A549 (cell line): ENCODE measurements around the gene SOX15. TPM values are rescaled to one million over a fixed set of nuclear protein-coding genes. Genes with fewer than 3 reads are reported as not detected.

Source experiments
- ATAC-seq, 2 experiments: fragments of 200-7000 bp in 1 of 2; fragments of >200 bp in 1 of 2; cut with Nextera tagmentation in 1 of 2; cut with Tn5 transposase in 1 of 2; 3 replicates each; pipeline versions ENCODE4 v1.8.0 to v1.9.1; 2018 to 2020; ENCODE audit warnings: mild to moderate bottlenecking in 1 of 2, moderate library complexity in 1 of 2
- CTCF ChIA-PET: fragments of 300-600 bp; sonication (Branson Sonifier 250); formaldehyde crosslinking; extraction: SDS; loops from one replicate; lab custom pipeline; 2021; ENCODE audit warnings: antibody characterized with exemption, inconsistent platforms; lab: Yijun Ruan, JAX
- POLR2A ChIA-PET: fragments of 350-600 bp; formaldehyde crosslinking; extraction: SDS; loops from one replicate; lab custom pipeline; 2021; ENCODE audit warnings: antibody characterized with exemption, inconsistent platforms; lab: Yijun Ruan, JAX
- DNase-seq, 2 experiments: peaks; one replicate each; pipeline versions ENCODE4 v3.0.0 to v3.0.0-alpha.2; 2011 to 2016; ENCODE audit warnings: low read depth in 1 of 2, low spot score in 1 of 2
- FAIRE-seq: peaks from 2 replicates; lab custom pipeline; 2011; peaks lifted over from hg19 to GRCh38; lab: Jason Lieb, UNC
- H3K27ac ChIP-seq, 2 experiments: fragments of >200 bp; sonication (Bioruptor Twin); formaldehyde crosslinking; 3 replicates each; pipeline ENCODE4 v1.5.1; 2016 to 2017
- H3K4me1 ChIP-seq: fragments of >200 bp; sonication (Bioruptor Twin); formaldehyde crosslinking; 3 replicates; pipeline ENCODE4 v1.6.1; 2016
- H3K4me2 ChIP-seq: fragments of >200 bp; sonication (Bioruptor Twin); formaldehyde crosslinking; 3 replicates; pipeline ENCODE4 v1.6.1; 2016
- H3K4me3 ChIP-seq: fragments of >200 bp; sonication (Bioruptor Twin); formaldehyde crosslinking; 3 replicates; pipeline ENCODE4 v1.5.1; 2016
- H3K9me3 ChIP-seq: fragments of >200 bp; sonication (Bioruptor Twin); formaldehyde crosslinking; 3 replicates; pipeline ENCODE4 v1.6.1; 2016
- ATOH8 ChIP-seq: fragments of 250-450 bp; sonication (Bioruptor Pico); IDR thresholded peaks from 2 replicates; pipeline ENCODE4 v1.5.0; 2020; ENCODE audit warnings: low read depth, mild to moderate bottlenecking, moderate library complexity
- BCL3 ChIP-seq: fragments of >200 bp; sonication (Bioruptor Twin); formaldehyde crosslinking; IDR thresholded peaks from 3 replicates; pipeline ENCODE4 v1.6.1; 2016
- BHLHE40 ChIP-seq: IDR thresholded peaks from 2 replicates; pipeline ENCODE4 v1.6.1; 2012; ENCODE audit warnings: low read depth, low read length, inconsistent platforms
- CHD2 ChIP-seq: fragments of 150-350 bp; IDR thresholded peaks from 2 replicates; pipeline ENCODE4 v1.6.1; 2014; ENCODE audit warnings: low read length; ENCODE audit not compliant: partially characterized antibody
- CHD4 ChIP-seq: fragments of 200-600 bp; sonication (generic); IDR thresholded peaks from 2 replicates; pipeline ENCODE4 v1.6.1; 2016; ENCODE audit warnings: antibody characterized with exemption, mild to moderate bottlenecking, borderline replicate concordance
- E2F6 ChIP-seq: IDR thresholded peaks from 2 replicates; pipeline ENCODE4 v1.6.1; 2012; ENCODE audit warnings: low read depth, borderline replicate concordance
- EP300 ChIP-seq, 2 experiments: fragments of >200 bp; sonication (Bioruptor Twin); formaldehyde crosslinking; IDR thresholded peaks; 2 replicates in 1 of 2; 3 replicates in 1 of 2; pipeline ENCODE4 v1.6.1; 2016 to 2017
- FOSB ChIP-seq: fragments of 250-450 bp; sonication (Bioruptor Pico); IDR thresholded peaks from 2 replicates; pipeline ENCODE4 v1.5.0; 2020; ENCODE audit warnings: mild to moderate bottlenecking, moderate library complexity
- HMGXB4 ChIP-seq: fragments of 250-450 bp; sonication (Bioruptor Pico); IDR thresholded peaks from 2 replicates; pipeline ENCODE4 v1.5.0; 2021; ENCODE audit warnings: mild to moderate bottlenecking, moderate library complexity, borderline replicate concordance
- HOXB13 ChIP-seq: fragments of 250-450 bp; sonication (Bioruptor Pico); IDR thresholded peaks from 2 replicates; pipeline ENCODE4 v1.5.0; 2020; ENCODE audit warnings: low read depth, mild to moderate bottlenecking, moderate library complexity
- HOXB5 ChIP-seq: fragments of 250-450 bp; sonication (Bioruptor Pico); IDR thresholded peaks from 2 replicates; pipeline ENCODE4 v1.5.0; 2020; ENCODE audit warnings: mild to moderate bottlenecking, moderate library complexity
- JUN ChIP-seq, 2 experiments: fragments of >200 bp; sonication (Bioruptor Twin); formaldehyde crosslinking; IDR thresholded peaks; 2 replicates in 1 of 2; 3 replicates in 1 of 2; pipeline ENCODE4 v1.6.1; 2016 to 2017
- KDM1A ChIP-seq: fragments of 200-600 bp; sonication (generic); IDR thresholded peaks from 2 replicates; pipeline ENCODE4 v1.6.1; 2016; ENCODE audit warnings: low read depth, mild to moderate bottlenecking
- MAX ChIP-seq: IDR thresholded peaks from 2 replicates; pipeline ENCODE4 v1.6.1; 2012
- MYC ChIP-seq: IDR thresholded peaks from 2 replicates; pipeline ENCODE4 v1.6.1; 2012; ENCODE audit warnings: mild to moderate bottlenecking, inconsistent platforms, low read length, improper control_type of control experiment, borderline replicate concordance
- NPAS2 ChIP-seq: fragments of 250-450 bp; sonication (Bioruptor Pico); IDR thresholded peaks from 2 replicates; pipeline ENCODE4 v1.8.0; 2022; ENCODE audit warnings: mild to moderate bottlenecking, moderate library complexity, borderline replicate concordance
- PHF8 ChIP-seq: fragments of 200-600 bp; sonication (generic); IDR thresholded peaks from 2 replicates; pipeline ENCODE4 v1.6.1; 2016; ENCODE audit warnings: low read depth, mild to moderate bottlenecking, antibody characterized with exemption, moderate library complexity, borderline replicate concordance
- RAD21 ChIP-seq, 2 experiments: fragments of >200 bp in 1 of 2; sonication (Bioruptor Twin) in 1 of 2; formaldehyde crosslinking in 1 of 2; IDR thresholded peaks in 1 of 2; conservative IDR thresholded peaks in 1 of 2; 2 replicates in 1 of 2; 3 replicates in 1 of 2; pipeline ENCODE4 v1.6.1; 2012 to 2018; ENCODE audit warnings: inconsistent platforms in 1 of 2
- RCOR1 ChIP-seq: fragments of 150-350 bp; IDR thresholded peaks from 2 replicates; pipeline ENCODE4 v1.6.1; 2014; ENCODE audit warnings: antibody characterized with exemption, low read length, low read depth
- RFX5 ChIP-seq: fragments of 450-650 bp; IDR thresholded peaks from 2 replicates; pipeline ENCODE4 v1.7.1; 2014; ENCODE audit warnings: antibody characterized with exemption, mild to moderate bottlenecking, moderate library complexity
- SREBF2 ChIP-seq: fragments of 450-650 bp; IDR thresholded peaks from 2 replicates; pipeline ENCODE4 v1.6.1; 2014; ENCODE audit warnings: mild to moderate bottlenecking, moderate library complexity
- USF2 ChIP-seq: fragments of 450-650 bp; IDR thresholded peaks from 2 replicates; pipeline ENCODE4 v1.6.1; 2014; ENCODE audit warnings: antibody characterized with exemption
- ZC3H11A ChIP-seq: fragments of 450-650 bp; IDR thresholded peaks from 2 replicates; pipeline ENCODE4 v1.6.1; 2014; ENCODE audit warnings: antibody characterized with exemption, mild to moderate bottlenecking
- ZSCAN20 ChIP-seq: fragments of 250-450 bp; sonication (Bioruptor Pico); IDR thresholded peaks from 2 replicates; pipeline ENCODE4 v1.8.0; 2022; ENCODE audit warnings: mild to moderate bottlenecking, moderate library complexity
- WGBS: methylation state at CpG from one replicate; pipeline ENCODE4 v1.1.6; 2017; ENCODE audit errors: missing lambda C conversion rate; 5-methylcytosine and 5-hydroxymethylcytosine counted together
- polyA plus RNA-seq, 4 experiments: library from polyadenylated mRNA; depleted of rRNA in 3 of 4; stranded (reverse); fragments of >200 nt; fragmentation: RNase III in 1 of 4; extraction: RNeasy Plus Mini Kit Qiagen cat#74134 plus additional on column Dnase treatment in 1 of 4; gene quantifications; 2 replicates in 3 of 4; 3 replicates in 1 of 4; pipeline ENCODE4 v1.2.3, GENCODE V29; 2011 to 2017

The SOX15 gene
- polyA plus RNA-seq, 2 of the 4 experiments (the other 2 are of a cell fraction): 0.05 to 0.19 TPM

- TF ChIP-seq EP300 (IDR thresholded peaks at IDR 0.05) (no peak; a peak in 1 of 5 replicates), CHD2 (peak; percentile 63), KDM1A (no peak), HOXB5 (CRISPR knock-in tag) (peak; percentile 28; the same call in 1 of the 2 replicates), ZC3H11A (no peak), ZSCAN20 (CRISPR knock-in tag) (no peak), JUN (IDR thresholded peaks at IDR 0.05) (peak; percentile 99 to 100), BCL3 (peak; percentile 100), NPAS2 (no peak), HOXB13 (CRISPR knock-in tag) (no peak), PHF8 (peak; percentile 100), RCOR1 (no peak), HMGXB4 (CRISPR knock-in tag) (peak; percentile 78), ATOH8 (CRISPR knock-in tag) (peak; percentile 85; the same call in 1 of the 2 replicates), SREBF2 (no peak), RFX5 (no peak; the same call in 1 of the 2 replicates), RAD21 (conservative IDR thresholded peaks at IDR 0.05 in 1 of 2, IDR thresholded peaks at IDR 0.05 in 1 of 2) (no peak; a peak in 1 of 5 replicates), E2F6 (no peak; the same call in 1 of the 2 replicates)
These were observed 17.1 kb downstream of the SOX15 start (continued) for GRCh38 chr17:7572588-7573323.

- Histone ChIP-seq H3K9me3 (no peaks in the 10 kb centered on the region), H3K4me3 (peak overlapping the region; percentile 46), H3K4me2 (peak overlapping the region; percentile 74), H3K4me1 (peaks cover 35% of the 10 kb centered on the region), H3K27ac (peak overlapping the region; percentile 77 to 88)
- FAIRE-seq (peak; percentile 97), ATAC-seq (peak; percentile 88 to 90), DNase-seq (no peak)
- ChIA-PET POLR2A (interaction anchor here (0.6 to 5.0 kb wide), 4 partner anchors 11 to 366 kb away, joined by 3 to 34 read pairs (median 7); partner anchors contain the start of genes MPDU1 and TP53), CTCF (interaction anchor here (1.2 to 4.3 kb wide), 4 partner anchors 11 to 115 kb away, joined by 3 to 48 read pairs (median 5); partner anchors contain the start of genes SENP3 and TP53)
- 1% methylated on average over 11 of the region's 11 CpGs for WGBS
- TF ChIP-seq MAX (peak; percentile 100), ZC3H11A (no peak), USF2 (peak; percentile 98), RAD21 (conservative IDR thresholded peaks at IDR 0.05 in 1 of 2, IDR thresholded peaks at IDR 0.05 in 1 of 2) (no peak), CHD4 (no peak), E2F6 (peak; percentile 93; the same call in 1 of the 2 replicates), MYC (peak; percentile 100), BHLHE40 (peak; percentile 99), FOSB (CRISPR knock-in tag) (no peak)
These were observed 17.6 kb downstream of the SOX15 start for GRCh38 chr17:7572338-7572587.
